ENCODE results near the gene IFT43.

Gene IFT43

DNA sequence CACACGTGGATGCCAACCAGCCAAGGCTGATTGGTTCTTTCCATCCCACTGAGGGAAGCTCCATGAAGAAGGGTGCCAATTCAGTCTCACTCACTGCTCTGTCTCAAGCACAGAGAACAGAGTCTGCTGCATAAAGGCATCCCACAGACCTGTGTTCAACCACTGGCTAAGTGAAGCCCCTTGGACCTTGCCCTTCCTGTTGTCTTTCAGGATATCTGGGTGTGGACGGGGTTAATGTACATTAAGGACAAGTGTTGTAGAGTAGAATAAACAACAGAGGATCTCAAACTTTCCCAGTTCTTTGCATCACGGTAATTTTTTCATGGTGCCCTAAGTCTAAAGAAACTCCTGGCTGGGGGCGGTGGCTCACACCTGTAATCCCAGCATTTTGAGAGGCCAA is 133.0 kb downstream of the IFT43 start:
- Histone ChIP-seq H3K4me3 (ENCODE audit: low read depth in 1 of 2, low read length in 2 of 2) (no peak overlapping the region), H3K4me1 (ENCODE audit: control insufficient read depth in 1 of 2, insufficient read depth in 2 of 2, low read length in 2 of 2) (no peaks in the 10 kb centered on the region), H3K36me3 (ENCODE audit: control insufficient read depth in 1 of 2, insufficient read depth in 2 of 2, low read length in 2 of 2) (no peaks in the 10 kb centered on the region), H3K27ac (ENCODE audit: low read depth, low read length) (no peak overlapping the region), H3K9ac (ENCODE audit: low read depth in 1 of 2, low read length in 2 of 2) (no peak overlapping the region), H3K27me3 (ENCODE audit: control insufficient read depth in 1 of 2, insufficient read depth in 2 of 2, low read length in 2 of 2) (peaks cover 0 to 6% of the 10 kb centered on the region in 2 donors), H3K9me3 (ENCODE audit: control insufficient read depth in 1 of 2, low read length in 2 of 2) (no peaks in the 10 kb centered on the region)

- no peaks in the 10 kb centered on the region for H3K36me3 ChIP-seq (ENCODE audit: control insufficient read depth in 1 of 2, insufficient read depth in 2 of 2, low read length in 2 of 2)
- H3K27ac ChIP-seq (ENCODE audit: low read depth, low read length) = no peak overlapping the region
- H3K9me3 ChIP-seq (ENCODE audit: control insufficient read depth in 1 of 2, low read length in 2 of 2) = no peaks in the 10 kb centered on the region
- no peak overlapping the region for H3K9ac ChIP-seq (ENCODE audit: low read depth in 1 of 2, low read length in 2 of 2)
- no peaks in the 10 kb centered on the region for H3K27me3 ChIP-seq (ENCODE audit: control insufficient read depth in 1 of 2, insufficient read depth in 2 of 2, low read length in 2 of 2)
- H3K4me1 ChIP-seq (ENCODE audit: control insufficient read depth in 1 of 2, insufficient read depth in 2 of 2, low read length in 2 of 2) = no peaks in the 10 kb centered on the region
- H3K4me3 ChIP-seq (ENCODE audit: low read depth in 1 of 2, low read length in 2 of 2) = no peak overlapping the region
Measured at GRCh38 chr14:76121089-76121748, 135.7 kb downstream of the IFT43 start.

DNA sequence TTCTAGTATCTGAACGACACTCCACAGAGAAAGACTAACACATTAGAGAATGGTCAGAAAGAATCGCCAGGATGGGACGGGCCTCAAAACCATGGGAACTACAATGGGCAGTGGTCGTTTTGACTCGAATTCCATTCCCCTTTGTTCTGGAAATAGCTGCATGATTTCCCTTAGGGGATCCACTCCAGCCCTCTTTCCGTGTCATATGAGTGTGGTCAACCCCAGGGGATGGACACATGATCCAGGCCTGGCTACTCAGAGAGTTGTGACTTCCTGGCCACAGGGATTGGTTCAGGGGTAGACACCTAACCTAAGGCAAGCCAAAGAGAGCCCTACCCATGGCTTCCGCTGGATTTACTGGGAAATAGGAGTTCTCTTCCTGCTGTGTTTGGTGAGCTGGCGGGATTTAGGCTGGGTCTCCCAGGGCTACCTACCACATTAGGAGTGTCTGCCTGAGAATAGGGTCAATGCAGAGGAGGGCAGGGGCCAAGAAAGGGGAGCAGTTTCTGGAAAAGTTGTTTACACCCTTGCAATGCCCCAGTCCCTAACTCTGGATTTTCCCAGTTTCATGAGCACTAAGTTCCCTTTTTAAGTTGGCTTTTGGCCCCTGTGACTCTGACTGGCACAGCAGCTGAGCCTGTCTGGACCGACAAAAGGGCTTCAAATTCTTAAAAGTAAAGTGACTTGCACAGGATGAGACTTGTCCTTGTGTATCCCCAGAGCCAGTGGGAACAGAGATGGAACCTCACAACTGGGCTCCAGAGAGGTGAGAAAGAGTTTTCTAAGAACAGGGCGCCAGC is 138.1 kb downstream of the IFT43 start:
- no peaks in the 10 kb centered on the region for H3K4me1 ChIP-seq (ENCODE audit: control insufficient read depth in 1 of 2, insufficient read depth in 2 of 2, low read length in 2 of 2)
- no peak overlapping the region for H3K9ac ChIP-seq (ENCODE audit: low read depth in 1 of 2, low read length in 2 of 2)
- H3K4me3 ChIP-seq (ENCODE audit: low read depth in 1 of 2, low read length in 2 of 2) = no peak overlapping the region
- no peak overlapping the region for H3K27ac ChIP-seq (ENCODE audit: low read depth, low read length)
- no peaks in the 10 kb centered on the region for H3K36me3 ChIP-seq (ENCODE audit: control insufficient read depth in 1 of 2, insufficient read depth in 2 of 2, low read length in 2 of 2)
- no peaks in the 10 kb centered on the region for H3K9me3 ChIP-seq (ENCODE audit: control insufficient read depth in 1 of 2, low read length in 2 of 2)
- H3K27me3 ChIP-seq (ENCODE audit: control insufficient read depth in 1 of 2, insufficient read depth in 2 of 2, low read length in 2 of 2) = no peaks in the 10 kb centered on the region

GRCh38 chr14:76125511-76125910 is 139.9 kb downstream of the IFT43 start:
- no peaks in the 10 kb centered on the region for H3K4me1 ChIP-seq (ENCODE audit: control insufficient read depth in 1 of 2, insufficient read depth in 2 of 2, low read length in 2 of 2)
- no peak overlapping the region for H3K27ac ChIP-seq (ENCODE audit: low read depth, low read length)
- no peak overlapping the region for H3K9ac ChIP-seq (ENCODE audit: low read depth in 1 of 2, low read length in 2 of 2)
- no peaks in the 10 kb centered on the region for H3K36me3 ChIP-seq (ENCODE audit: control insufficient read depth in 1 of 2, insufficient read depth in 2 of 2, low read length in 2 of 2)
- no peaks in the 10 kb centered on the region for H3K27me3 ChIP-seq (ENCODE audit: control insufficient read depth in 1 of 2, insufficient read depth in 2 of 2, low read length in 2 of 2)
- H3K9me3 ChIP-seq (ENCODE audit: control insufficient read depth in 1 of 2, low read length in 2 of 2) = no peaks in the 10 kb centered on the region
- no peak overlapping the region for H3K4me3 ChIP-seq (ENCODE audit: low read depth in 1 of 2, low read length in 2 of 2)

DNA sequence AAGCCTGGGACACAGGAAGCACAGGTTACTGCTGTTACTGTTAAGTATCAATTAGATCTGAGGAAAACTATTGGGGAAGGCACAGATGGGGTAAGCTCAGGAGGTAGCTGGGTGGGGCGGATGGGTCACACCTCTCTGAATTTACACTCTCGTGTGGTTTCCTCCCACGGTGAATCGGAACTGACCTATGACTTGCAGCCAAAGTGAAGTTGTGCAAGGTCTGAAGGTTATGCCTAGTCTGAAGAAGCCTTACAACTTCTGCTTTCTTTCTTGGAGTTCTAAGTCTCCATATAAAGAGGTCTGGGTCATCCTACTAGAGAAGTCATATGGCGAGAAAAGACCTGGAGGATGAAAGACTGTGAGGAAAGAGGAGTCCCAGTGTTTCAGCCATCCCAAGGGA is 140.5 kb downstream of the IFT43 start:
- Histone ChIP-seq H3K9me3 (ENCODE audit: control insufficient read depth in 1 of 2, low read length in 2 of 2) (no peaks in the 10 kb centered on the region), H3K4me1 (ENCODE audit: control insufficient read depth in 1 of 2, insufficient read depth in 2 of 2, low read length in 2 of 2) (no peaks in the 10 kb centered on the region), H3K36me3 (ENCODE audit: control insufficient read depth in 1 of 2, insufficient read depth in 2 of 2, low read length in 2 of 2) (no peaks in the 10 kb centered on the region), H3K27ac (ENCODE audit: low read depth, low read length) (no peak overlapping the region), H3K27me3 (ENCODE audit: control insufficient read depth in 1 of 2, insufficient read depth in 2 of 2, low read length in 2 of 2) (no peaks in the 10 kb centered on the region), H3K4me3 (ENCODE audit: low read depth in 1 of 2, low read length in 2 of 2) (no peak overlapping the region), H3K9ac (ENCODE audit: low read depth in 1 of 2, low read length in 2 of 2) (no peak overlapping the region)

GRCh38 chr14:76129851-76130576 is 144.5 kb downstream of the IFT43 start:
- H3K4me3 ChIP-seq (ENCODE audit: low read depth in 1 of 2, low read length in 2 of 2) = no peak overlapping the region
- H3K27ac ChIP-seq (ENCODE audit: low read depth, low read length) = no peak overlapping the region
- no peaks in the 10 kb centered on the region for H3K9me3 ChIP-seq (ENCODE audit: control insufficient read depth in 1 of 2, low read length in 2 of 2)
- H3K27me3 ChIP-seq (ENCODE audit: control insufficient read depth in 1 of 2, insufficient read depth in 2 of 2, low read length in 2 of 2) = peaks cover 1 to 5% of the 10 kb centered on the region in 2 donors
- no peaks in the 10 kb centered on the region for H3K36me3 ChIP-seq (ENCODE audit: control insufficient read depth in 1 of 2, insufficient read depth in 2 of 2, low read length in 2 of 2)
- no peaks in the 10 kb centered on the region for H3K4me1 ChIP-seq (ENCODE audit: control insufficient read depth in 1 of 2, insufficient read depth in 2 of 2, low read length in 2 of 2)
- no peak overlapping the region for H3K9ac ChIP-seq (ENCODE audit: low read depth in 1 of 2, low read length in 2 of 2)

DNA sequence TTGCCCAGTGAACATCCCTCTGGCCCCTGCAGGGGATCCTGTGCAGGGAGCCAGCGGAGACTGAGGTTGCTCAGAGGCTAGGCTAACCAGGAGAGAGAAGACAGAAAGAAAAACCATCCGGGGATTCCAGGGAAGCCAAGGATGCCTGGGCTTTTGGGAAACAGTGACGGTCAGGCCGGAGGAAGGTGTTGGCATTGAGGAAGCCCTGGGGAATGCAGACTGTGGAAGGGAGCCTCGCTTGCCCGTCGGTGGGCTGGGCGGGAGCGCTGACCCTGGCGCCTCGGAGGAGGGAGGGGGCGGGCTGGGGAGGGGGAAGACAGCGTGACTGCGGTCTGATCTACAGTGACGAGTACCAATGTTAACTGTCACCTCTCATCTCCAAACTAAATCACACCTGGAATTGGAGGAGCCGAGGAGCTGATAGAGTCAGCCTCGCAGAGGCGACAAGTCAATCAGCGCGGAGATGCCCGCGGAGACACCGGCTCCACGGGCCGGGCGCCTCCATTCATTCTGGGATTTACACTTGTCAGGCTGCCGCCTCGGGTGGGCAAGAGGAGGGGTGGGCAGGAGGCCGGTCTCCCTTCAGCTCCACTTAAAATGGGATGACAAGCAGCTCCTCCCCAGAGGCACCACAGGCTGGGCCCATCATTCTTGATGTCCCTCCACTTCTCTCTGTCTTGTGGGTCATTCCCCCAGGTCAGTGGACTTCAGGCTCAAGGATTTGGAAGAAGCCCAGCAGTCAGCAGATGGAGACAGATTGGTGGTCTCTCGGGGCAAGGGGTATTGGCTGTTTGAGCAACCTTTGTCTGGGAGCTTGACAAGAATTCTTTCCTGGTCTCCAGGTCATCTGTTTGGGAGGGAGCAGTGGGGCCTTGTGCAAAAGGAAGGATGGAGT is 145.8 kb downstream of the IFT43 start:
- Histone ChIP-seq H3K4me1 (ENCODE audit: control insufficient read depth in 1 of 2, insufficient read depth in 2 of 2, low read length in 2 of 2) (no peaks in the 10 kb centered on the region), H3K27ac (ENCODE audit: low read depth, low read length) (no peak overlapping the region), H3K36me3 (ENCODE audit: control insufficient read depth in 1 of 2, insufficient read depth in 2 of 2, low read length in 2 of 2) (no peaks in the 10 kb centered on the region), H3K4me3 (ENCODE audit: low read depth in 1 of 2, low read length in 2 of 2) (no peak overlapping the region), H3K27me3 (ENCODE audit: control insufficient read depth in 1 of 2, insufficient read depth in 2 of 2, low read length in 2 of 2) (peaks cover 9 to 15% of the 10 kb centered on the region in 2 donors), H3K9me3 (ENCODE audit: control insufficient read depth in 1 of 2, low read length in 2 of 2) (no peaks in the 10 kb centered on the region), H3K9ac (ENCODE audit: low read depth in 1 of 2, low read length in 2 of 2) (no peak overlapping the region)

- Histone ChIP-seq H3K36me3 (ENCODE audit: control insufficient read depth in 1 of 2, insufficient read depth in 2 of 2, low read length in 2 of 2) (no peaks in the 10 kb centered on the region), H3K4me3 (ENCODE audit: low read depth in 1 of 2, low read length in 2 of 2) (no peak overlapping the region), H3K27me3 (ENCODE audit: control insufficient read depth in 1 of 2, insufficient read depth in 2 of 2, low read length in 2 of 2) (peaks cover 25 to 26% of the 10 kb centered on the region in 2 donors), H3K9me3 (ENCODE audit: control insufficient read depth in 1 of 2, low read length in 2 of 2) (no peaks in the 10 kb centered on the region), H3K9ac (ENCODE audit: low read depth in 1 of 2, low read length in 2 of 2) (no peak overlapping the region), H3K4me1 (ENCODE audit: control insufficient read depth in 1 of 2, insufficient read depth in 2 of 2, low read length in 2 of 2) (no peaks in the 10 kb centered on the region), H3K27ac (ENCODE audit: low read depth, low read length) (no peak overlapping the region)
Measured at GRCh38 chr14:76133103-76133502, 147.5 kb downstream of the IFT43 start.
